DMS153 treated with DMSO at 0.1 percent for 48 hours (cell line): Measurements from ENCODE around the gene ERG28.

ENCODE experiments used
- DNase-seq: peaks from one replicate; lab custom pipeline; 2025; ENCODE audit not compliant: unreplicated experiment; lab: John Stamatoyannopoulos, UW

The ERG28 gene

DNA sequence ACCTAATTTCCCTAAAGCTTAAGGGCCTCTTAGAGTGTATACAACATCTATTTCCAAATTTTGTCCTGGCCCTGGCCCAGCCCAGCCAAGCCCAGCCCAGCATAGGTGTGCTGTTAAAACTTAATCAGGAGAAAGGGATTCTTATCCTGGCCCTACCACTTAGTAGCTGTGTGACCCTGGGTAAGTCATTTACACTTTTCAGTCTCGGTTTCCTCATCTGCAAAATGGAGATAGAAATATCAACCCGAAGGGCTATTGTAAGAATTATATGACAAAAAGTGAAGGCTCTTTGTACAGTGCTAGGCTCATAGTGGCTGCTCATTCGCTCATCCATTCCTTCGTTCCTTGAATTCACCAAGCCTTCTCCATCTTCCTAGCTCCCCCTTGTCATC is 442 bp downstream of the ERG28 start:
- no peak for DNase-seq

DNA sequence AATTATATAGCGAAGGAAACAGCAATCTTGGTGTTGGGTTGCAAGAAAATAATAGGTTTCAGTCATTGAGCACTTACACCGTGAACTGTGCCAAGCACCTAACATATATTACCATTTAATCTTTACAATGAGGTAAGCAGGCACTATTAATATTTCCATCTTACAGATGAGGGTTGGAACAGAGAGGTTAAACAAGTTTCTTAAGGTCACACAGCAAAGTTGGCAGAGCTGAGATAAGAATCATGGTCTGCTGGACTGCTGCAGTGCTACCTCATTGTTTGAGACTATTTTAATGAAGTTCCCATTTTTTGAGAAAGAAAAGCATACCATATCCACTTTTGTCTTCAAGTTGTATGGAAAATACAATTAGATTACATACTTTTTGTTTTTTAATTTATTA is 1.7 kb downstream of the ERG28 start:
- DNase-seq: no peak

DNA sequence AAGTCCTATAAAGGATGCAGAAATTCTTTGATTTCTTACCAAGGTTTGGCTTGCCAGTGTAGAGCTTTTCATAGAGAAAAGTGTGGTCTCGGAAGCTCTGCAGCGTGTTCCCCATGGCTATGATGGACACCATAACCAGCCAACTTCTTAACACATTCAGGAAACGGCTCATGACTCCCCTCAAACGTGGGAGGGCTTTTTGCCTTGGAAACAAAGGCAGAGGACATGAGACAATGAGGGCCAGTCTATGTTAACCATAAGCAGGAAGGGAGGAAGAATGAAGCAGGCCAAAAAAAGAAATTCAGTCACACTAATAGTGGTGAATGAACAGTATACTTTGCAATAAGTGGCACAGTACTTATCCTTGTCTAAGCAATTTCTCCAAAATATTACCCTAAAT is 3.3 kb downstream of the ERG28 start:
- no peak for DNase-seq

DNA sequence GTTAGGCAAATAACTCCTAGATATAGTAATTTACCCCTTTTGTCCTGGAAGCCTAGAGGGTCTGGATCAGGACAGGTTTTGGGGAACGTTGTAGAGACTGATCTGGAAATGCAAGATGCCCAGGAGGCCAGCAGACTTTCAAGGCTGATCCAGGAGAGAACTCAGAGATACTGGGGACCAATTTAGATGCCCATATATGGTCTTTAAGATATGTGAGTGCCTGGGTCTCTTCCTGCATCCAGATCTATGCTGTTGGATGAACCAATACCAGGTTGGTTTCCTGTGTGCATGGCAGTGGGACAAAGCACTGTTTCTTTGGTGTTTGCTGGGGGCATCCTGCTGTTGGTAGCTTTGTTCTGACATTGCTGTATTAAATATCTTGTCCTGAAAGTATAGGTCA is 5.4 kb downstream of the ERG28 start:
- DNase-seq: no peak

DNA sequence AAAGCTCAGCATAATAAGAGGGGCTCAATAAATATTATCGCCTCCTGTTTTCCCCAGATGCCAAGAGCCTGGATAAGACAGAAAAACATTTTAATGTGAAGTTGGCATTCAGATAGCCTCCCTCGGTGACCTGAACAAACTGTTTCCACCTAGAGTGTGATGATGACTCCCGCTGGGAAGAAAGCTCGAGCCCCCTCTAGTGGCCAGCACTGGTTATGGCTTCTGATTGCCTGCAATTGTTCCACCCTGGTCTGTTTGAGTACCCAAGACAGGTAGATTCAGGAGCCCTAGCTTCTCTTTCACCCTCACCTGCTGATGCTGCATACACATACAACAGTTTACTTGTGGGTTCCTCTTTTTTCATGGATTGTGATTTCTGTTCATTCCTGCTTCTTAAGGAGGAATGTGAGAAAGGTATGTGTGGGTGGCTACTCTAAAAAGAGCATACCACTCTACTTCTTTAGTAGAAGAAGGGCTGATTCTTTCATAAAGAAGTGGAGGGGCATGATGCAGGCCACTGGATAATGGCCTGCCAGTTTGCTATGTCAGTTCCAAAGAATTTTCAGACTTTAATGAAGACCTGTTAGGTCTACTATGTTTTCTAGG is 6.4 kb downstream of the ERG28 start:
- DNase-seq: peak; percentile 59

DNA sequence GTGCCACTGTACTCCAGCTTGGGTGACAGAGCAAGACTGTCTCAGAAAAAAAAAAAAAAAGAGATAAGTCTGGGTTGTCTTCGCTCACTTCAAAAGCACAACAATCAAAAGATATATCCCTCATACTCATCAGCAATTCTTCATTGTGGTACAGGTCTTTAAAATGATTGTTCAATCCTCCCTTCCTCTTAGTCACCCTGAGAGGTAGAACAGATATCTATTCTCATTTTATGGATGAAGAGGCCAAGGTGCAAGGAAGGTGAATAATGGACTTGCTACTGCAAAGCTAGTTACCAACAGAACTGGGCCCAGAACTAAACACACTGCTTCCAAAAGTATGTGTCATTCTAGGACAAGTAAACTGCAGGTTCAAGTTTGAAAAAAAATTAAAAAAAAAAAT is 7.1 kb downstream of the ERG28 start:
- DNase-seq: no peak

DNA sequence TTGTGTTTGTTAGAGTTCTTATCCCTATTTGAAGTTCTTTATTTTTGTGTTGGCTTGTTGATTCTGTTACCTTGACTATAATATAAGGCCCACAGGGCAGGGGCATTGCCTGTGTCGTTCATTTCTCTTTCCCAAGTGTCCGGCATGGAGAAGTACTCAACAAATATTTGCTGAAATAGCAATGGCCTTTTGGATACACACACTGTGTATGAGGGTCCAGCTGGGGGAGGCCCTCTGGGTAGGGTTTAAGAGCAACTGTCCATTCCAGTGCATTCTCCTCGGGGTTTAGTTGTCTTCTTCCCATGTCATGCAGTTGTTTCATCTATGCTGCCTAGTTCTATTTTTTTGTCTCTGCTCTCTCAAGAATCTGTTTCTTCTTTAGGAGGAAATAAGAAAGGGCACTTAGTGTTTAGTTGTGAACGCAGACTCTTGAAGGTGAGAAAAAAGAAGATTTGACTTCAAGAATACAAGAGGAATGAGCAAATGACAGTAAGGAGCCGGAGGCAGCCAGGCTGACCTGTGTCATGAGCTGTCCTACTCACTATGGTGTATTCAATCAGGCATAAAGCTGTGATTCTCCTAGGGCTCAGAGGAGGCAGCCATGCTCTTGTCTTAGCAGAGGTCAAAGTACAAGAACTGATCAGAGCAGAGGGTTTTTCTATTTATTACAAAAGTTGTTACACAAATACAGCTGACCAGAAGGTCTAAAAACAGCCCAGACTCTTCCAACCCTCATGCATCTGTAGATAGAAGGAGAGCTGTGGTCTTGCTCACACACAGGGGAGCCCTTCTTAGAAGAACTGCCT is 10.2 kb downstream of the ERG28 start:
- no peak for DNase-seq

DNA sequence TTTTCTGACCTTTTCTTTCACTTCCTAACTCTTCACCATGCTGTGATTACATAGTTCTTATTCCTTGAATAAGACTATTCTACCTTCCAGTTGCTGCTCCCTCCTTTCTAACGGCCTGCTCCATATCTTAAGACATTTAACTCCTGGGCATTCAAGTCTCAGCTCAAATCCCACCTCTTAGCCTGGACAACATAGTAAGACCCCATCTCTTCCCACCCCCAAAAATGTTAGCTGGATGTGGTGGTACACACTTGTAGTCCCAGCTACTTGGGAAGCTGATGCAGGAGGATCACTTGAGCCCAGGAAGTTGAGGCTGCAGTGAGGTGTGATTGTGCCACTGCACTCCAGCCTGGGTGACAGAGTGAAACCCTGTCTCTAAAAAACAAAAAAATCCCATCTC is 10.9 kb downstream of the ERG28 start:
- DNase-seq: no peak

DNA sequence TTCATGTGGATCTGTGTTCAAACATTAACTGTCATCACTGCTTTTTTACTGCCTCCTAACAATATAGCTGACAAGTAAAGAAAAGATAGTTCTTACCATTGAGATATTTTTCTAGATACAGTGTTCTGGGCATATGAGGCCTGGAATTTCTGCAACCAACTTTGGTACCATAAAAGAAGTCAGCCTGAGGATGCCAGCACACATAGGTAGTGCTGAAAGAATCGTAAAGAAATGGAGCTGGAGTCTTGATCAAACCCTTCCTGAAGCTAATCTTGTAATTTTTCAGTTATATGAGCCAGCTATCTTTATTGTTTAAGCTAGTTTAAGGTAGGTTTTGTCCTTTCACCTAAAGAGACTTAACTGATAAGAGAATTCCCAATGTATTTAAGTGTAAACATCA is 11.3 kb downstream of the ERG28 start:
- DNase-seq: no peak

DNA sequence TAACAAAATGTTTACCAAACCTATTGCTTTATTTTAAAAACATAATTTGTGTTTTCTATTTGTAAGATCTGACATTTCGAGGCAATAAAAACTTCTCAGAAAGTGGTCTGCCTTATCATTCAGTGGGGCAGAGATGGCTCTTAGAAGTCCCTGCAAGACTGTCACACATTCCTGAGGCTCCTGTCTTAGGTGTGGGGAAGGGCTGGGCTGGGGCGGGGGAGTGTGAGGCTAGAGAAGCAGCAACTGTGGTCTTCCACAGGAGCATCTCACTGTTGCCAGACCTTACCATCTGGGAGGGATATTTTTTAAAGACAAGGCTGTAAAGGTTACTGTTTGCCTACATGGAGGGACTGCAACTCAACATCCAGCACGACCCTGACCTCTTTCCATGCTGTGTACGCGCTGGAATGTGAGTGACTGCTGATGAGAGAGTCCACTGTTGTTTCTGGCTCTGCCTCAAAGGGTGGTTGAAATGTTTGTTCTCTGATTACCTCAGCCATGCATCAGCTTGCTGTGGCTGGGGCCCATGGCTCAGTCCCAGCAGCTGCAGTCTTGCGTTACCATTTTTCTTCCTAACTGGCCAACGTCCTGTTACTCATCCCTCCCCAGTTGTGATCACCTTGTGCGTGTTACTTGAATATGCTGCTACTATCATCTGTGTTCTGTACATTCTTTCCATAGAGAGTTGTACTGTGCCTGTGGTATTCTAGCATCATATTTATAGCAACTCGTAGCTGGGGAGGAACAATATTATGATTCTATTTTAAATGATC is 12.4 kb downstream of the ERG28 start:
- no peak for DNase-seq

DNA sequence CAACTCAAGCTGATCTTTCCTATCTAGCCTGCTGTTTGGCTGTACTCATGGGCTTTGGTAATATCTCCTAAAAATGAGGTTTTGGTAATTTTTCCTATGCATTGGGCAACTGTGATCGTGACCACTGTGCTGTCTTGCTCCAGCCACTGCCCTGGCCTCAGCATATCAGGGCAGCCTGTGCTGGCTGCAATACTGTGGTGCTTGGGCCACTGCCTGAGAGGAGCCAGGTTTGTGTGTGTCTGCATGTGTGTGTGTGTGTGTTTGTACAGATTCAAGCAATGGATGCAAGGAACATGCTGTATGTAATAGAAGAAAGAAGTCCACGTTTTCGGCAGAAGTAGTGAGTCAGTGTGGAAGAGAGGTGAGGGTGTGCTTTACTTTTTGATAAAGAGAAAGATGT is 13.0 kb downstream of the ERG28 start:
- no peak for DNase-seq

DNA sequence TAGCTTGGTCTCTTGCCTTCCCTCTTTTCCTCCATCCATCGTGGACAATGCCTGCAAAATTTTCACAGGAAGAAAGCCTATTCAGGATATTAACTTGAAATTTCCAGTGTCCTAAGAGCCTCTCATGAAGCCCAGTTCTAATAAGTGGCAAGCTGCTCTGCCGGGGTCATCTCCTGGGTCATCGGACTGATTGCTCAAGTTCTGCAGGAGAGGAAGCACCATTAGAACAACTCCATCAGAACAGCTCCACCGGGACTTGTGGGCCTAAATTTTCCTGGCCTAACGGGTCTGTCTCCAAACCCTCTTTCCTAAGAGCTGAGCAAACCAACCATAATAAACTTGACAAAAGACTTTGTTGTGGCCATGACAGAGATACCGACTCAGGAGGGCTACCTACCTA is 13.9 kb downstream of the ERG28 start:
- DNase-seq: no peak

DNA sequence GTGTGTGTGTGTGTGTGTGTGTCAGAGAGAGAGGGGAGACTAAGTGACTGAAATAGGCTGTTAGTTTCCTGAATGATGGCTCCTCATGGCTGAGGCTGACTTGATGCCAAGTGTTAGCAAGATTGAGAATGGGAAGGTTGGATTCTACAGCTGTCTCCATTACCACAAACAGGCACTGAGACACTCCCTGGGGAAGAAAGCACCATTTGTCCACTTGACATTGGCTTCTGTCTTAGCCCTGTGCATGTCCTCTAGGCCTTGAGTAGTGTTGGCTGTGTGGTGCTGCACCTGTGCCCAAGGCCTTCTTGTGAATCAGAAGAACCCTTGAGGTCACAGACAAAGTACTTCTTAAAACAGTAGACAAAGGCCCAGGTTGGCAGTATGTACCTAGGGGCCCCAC is 15.6 kb downstream of the ERG28 start:
- no peak for DNase-seq

DNA sequence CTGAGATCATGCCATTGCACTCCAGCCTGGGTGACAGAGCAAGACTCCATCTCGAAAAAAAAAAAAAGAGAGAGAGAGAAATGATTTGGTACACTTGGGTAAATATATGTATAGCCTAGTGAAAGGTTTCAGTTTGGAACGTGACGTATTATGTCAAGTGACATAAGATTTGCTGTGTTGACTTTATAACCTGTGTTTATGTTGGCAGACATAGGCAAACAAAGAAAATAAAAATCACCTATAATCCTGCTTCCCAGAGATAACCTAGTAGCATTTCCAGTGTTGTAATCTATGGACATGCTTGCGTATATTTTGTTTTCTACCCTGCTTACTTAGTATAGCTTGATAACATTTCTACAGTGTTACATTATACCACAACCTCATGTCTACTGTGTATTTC is 16.7 kb downstream of the ERG28 start:
- no peak for DNase-seq

DNA sequence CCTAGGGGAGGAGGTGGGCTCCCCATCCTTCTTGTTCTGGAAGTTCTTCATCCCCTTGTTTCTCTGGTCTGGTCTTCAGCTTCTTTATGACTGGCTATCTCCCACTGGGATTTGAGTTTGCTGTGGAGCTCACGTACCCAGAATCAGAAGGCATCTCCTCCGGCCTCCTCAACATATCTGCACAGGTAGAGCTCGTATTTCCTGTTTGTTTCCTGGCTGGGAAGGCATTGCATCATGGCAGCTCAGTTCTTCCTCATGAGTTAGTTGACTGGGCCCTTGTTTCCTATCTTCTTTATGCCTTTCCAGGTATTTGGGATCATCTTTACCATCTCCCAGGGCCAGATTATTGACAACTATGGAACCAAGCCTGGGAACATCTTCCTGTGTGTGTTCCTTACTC is 19.8 kb downstream of the ERG28 start:
- no peak for DNase-seq

DNA sequence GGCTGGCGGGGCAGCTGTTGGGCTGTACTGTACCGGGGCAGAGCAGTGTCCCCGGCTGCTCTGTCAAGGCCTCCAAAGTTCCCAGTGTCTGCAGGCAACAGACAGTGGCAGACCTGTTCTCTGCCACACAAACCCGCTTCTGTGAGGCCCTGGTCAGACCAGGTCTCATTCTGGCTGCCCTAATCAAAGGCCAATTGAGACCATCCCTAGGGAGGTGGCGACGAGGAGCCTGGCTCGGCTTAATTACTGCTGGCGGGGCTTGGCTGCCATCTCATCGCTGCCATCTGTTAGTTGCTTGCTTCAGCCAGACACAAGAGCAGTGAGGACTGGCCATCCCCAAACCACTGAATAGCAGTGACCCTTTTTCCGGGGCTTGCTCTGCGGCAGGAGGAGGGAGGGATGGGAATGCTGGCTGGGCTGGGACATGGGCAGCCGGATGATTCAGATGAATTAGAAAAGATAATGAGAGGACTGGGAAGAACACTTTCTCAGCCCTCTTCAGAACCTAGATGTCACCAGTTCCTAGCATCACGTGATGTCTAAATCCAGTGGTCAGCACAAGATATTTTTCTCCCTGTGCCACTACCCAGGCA is 24.5 kb downstream of the ERG28 start:
- DNase-seq: no peak

DNA sequence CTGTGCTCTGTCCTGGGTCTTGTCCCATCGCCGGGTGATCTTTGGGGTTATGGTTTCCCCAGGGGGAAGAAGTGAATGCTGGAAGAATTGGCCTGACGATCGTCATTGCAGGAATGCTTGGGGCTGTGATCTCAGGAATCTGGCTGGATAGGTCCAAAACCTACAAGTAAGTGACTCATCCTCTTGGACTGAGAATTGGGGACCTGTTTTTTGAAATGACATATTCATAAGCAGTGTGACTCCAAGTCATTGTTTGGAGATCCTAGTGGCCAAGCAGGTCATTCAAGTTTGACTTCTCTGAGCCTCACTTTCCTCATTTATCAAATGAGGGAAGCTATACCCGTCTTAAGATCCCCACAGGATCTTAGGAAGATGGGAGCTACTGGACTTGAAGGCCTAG is 25.8 kb downstream of the ERG28 start:
- no peak for DNase-seq

DNA sequence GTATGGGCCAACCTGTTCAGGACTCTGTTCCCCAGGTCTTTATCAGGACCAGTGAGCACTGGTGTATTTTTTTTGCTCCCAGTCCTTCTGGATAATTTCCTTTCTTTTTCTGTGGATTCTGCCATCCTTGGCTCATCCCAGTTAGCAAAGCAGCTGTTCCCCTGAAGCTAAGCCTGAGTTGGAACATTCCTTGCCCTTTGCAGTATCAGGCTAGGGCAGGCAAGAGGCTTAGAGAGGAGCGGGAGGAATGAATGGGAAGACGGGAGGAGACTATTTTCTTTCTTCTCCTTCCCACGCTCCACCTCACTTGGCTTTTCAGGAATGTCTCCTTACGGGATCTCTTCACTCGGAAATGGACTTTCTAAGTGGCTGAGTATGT is 29.2 kb downstream of the ERG28 start:
- DNase-seq: no peak

DNA sequence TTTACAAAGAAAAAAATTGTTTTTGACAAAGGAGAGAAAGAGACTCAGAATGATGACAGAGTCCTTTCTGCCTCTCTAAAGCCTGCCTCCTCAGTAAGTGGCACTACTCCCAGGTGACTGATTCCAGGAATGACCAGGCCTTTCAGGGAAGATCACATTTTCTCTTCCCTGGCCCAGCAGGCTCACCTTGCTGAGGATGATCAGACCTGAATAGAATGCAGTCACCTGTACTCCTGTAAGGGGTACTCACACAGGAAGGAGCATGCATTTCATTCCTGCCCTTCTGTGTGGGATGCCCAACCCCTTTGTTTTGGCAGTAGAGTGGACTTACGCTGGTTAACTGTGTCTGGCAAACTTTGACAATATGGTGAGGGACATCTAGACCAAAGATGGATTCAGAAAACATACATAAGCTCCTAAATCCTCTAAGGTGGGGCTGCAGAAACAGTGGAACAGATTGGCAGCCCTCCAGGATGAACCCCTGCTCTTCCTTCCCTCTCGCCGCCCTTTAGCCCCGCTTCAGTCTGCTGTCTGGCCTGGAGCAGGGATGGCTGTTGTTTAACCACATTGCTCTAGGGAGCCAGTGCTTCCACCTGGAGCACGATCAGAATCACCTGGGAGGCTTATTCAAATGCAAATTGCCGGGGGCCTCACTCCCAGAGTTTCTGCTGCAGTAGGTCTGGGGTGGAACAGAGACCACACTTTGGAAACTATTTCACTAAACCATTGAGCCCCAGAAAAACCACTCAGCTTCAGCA is 29.8 kb downstream of the ERG28 start:
- DNase-seq: no peak

DNA sequence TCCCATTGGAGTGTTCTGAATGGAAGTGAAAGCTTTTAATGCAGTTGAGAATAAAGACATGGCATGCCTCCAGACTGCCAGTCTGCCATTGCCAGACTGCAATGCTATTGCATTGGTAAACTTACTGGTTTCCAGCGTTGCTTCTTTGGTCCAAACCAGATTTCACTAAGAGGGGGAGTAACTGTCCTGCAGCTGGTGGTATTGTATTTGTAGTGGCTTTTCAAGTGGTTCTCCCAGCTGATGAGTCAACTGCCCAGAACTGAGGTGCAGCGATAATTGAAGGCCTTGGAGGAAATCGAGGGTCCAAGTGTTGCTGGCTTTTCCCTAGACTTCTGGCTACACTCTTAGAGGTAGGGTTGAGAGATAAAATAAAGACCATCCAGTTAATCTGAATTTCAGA is 31.9 kb downstream of the ERG28 start:
- no peak for DNase-seq

DNA sequence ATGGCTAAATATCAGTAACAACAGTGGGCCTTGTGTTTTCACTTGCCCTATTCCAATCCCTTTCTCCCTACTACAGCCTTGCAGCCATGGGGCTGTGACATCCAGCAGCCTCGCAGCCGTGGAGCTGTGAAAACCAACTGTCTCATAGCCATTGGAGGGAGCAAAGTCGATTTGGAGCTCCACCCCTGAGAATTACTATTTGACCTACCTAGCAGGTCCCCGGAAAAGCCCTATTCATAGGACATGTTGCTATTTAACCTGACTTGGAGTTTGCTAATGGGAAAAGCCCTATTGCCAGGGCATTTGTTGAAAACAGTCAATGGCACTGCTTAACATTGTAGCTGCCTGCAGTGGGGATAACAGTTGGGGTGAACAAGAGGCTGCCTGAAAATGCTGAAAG is 33.3 kb downstream of the ERG28 start:
- DNase-seq: no peak
